Urinary bladder (tissue), 4 donors: Measurements from ENCODE around the gene ACOT7. TPM values are rescaled to one million over a fixed set of nuclear protein-coding genes. Genes with fewer than 3 reads are reported as not detected.

Source experiments
- DNase-seq: peaks from one replicate; pipeline ENCODE4 v3.0.0-alpha.2; 2015; ENCODE audit errors: extremely low spot score
- H3K27ac ChIP-seq: one replicate; pipeline ENCODE4 v1.5.1; 2013; ENCODE audit warnings: low read depth, mild to moderate bottlenecking, moderate library complexity
- H3K36me3 ChIP-seq: one replicate; pipeline ENCODE4 v1.6.1; 2013; ENCODE audit warnings: mild to moderate bottlenecking, moderate library complexity; ENCODE audit not compliant: insufficient read depth
- H3K4me1 ChIP-seq: one replicate; pipeline ENCODE4 v1.6.1; 2013; ENCODE audit warnings: mild to moderate bottlenecking, moderate library complexity; ENCODE audit not compliant: insufficient read depth
- H3K4me3 ChIP-seq: one replicate; pipeline ENCODE4 v1.5.1; 2013; ENCODE audit warnings: low read depth, low read length
- WGBS: extraction: QIAGEN DNeasy Blood & Tissue Kit; methylation state at CpG from one replicate; pipeline ENCODE4 v1.1.7; 2013; 5-methylcytosine and 5-hydroxymethylcytosine counted together
- polyA plus RNA-seq: library from polyadenylated mRNA; stranded (reverse); fragments of 200-250 nt; gene quantifications from one replicate; pipeline ENCODE4 v1.2.3, GENCODE V29; 2013
- total RNA-seq: library from RNA; depleted of rRNA; stranded (reverse); fragments of >200 nt; gene quantifications from one replicate; pipeline ENCODE4 v1.2.3, GENCODE V29; 2014
- donor health status: healthy with polysubstance abuse.
- donor health status: healthy.

The ACOT7 gene
- total and polyA plus RNA-seq, 2 donors = 6.9 to 36.8 TPM

GRCh38 chr1:6287029-6287428 lies 106.5 kb downstream of the ACOT7 start:
- no peak overlapping the region for H3K4me3 ChIP-seq
- H3K4me1 ChIP-seq = peaks cover 3% of the 10 kb centered on the region
- 83% methylated on average over 13 of the region's 13 CpGs for WGBS
- H3K27ac ChIP-seq = no peak overlapping the region
- no peak for DNase-seq
- H3K36me3 ChIP-seq = no peaks in the 10 kb centered on the region

- WGBS = 96% methylated on average over 8 of the region's 8 CpGs
- H3K27ac ChIP-seq = no peak overlapping the region
Measured at GRCh38 chr1:6286266-6286665, 107.3 kb downstream of the ACOT7 start.

GRCh38 chr1:6285336-6285735 lies 108.2 kb downstream of the ACOT7 start:
- no peak overlapping the region for H3K4me3 ChIP-seq
- no peaks in the 10 kb centered on the region for H3K36me3 ChIP-seq
- 93% methylated on average over 11 of the region's 11 CpGs for WGBS
- no peak overlapping the region for H3K27ac ChIP-seq
- H3K4me1 ChIP-seq = peaks cover 3% of the 10 kb centered on the region
- no peak for DNase-seq

More at GRCh38 chr1:6286266-6286665, 107.3 kb downstream of the ACOT7 start:
- no peaks in the 10 kb centered on the region for H3K36me3 ChIP-seq
- peaks cover 3% of the 10 kb centered on the region for H3K4me1 ChIP-seq
- DNase-seq = no peak
- H3K4me3 ChIP-seq = no peak overlapping the region

GRCh38 chr1:6282577-6283270 lies 110.8 kb downstream of the ACOT7 start:
- H3K36me3 ChIP-seq = no peaks in the 10 kb centered on the region
- H3K4me1 ChIP-seq = no peaks in the 10 kb centered on the region
- no peak overlapping the region for H3K27ac ChIP-seq
- no peak for DNase-seq
- 96% methylated on average over 17 of the region's 17 CpGs for WGBS
- H3K4me3 ChIP-seq = no peak overlapping the region

GRCh38 chr1:6281511-6282402 lies 111.8 kb downstream of the ACOT7 start:
- 86% methylated on average over 19 of the region's 19 CpGs for WGBS
- no peaks in the 10 kb centered on the region for H3K4me1 ChIP-seq

GRCh38 chr1:6280761-6281451 lies 112.7 kb downstream of the ACOT7 start:
- no peak overlapping the region for H3K27ac ChIP-seq
- H3K36me3 ChIP-seq = no peaks in the 10 kb centered on the region
- 75% methylated on average over 33 of the region's 33 CpGs for WGBS
- no peak overlapping the region for H3K4me3 ChIP-seq
- no peaks in the 10 kb centered on the region for H3K4me1 ChIP-seq
- no peak for DNase-seq

More at GRCh38 chr1:6281511-6282402, 111.8 kb downstream of the ACOT7 start:
- Histone ChIP-seq H3K36me3 (no peaks in the 10 kb centered on the region), H3K27ac (no peak overlapping the region), H3K4me3 (no peak overlapping the region)
- no peak for DNase-seq

GRCh38 chr1:6279613-6280383 lies 113.8 kb downstream of the ACOT7 start:
- 90% methylated on average over 31 of the region's 31 CpGs for WGBS
- DNase-seq = no peak
- Histone ChIP-seq H3K27ac (no peak overlapping the region), H3K4me3 (no peak overlapping the region), H3K36me3 (no peaks in the 10 kb centered on the region), H3K4me1 (no peaks in the 10 kb centered on the region)

- no peak for DNase-seq
- H3K36me3 ChIP-seq = no peaks in the 10 kb centered on the region
- WGBS = 95% methylated on average over 10 of the region's 10 CpGs
- H3K4me1 ChIP-seq = no peaks in the 10 kb centered on the region
- no peak overlapping the region for H3K27ac ChIP-seq
- no peak overlapping the region for H3K4me3 ChIP-seq
Measured at GRCh38 chr1:6279066-6279465, 114.5 kb downstream of the ACOT7 start.

GRCh38 chr1:6278263-6278662 lies 115.3 kb downstream of the ACOT7 start:
- no peak overlapping the region for H3K27ac ChIP-seq
- no peak overlapping the region for H3K4me3 ChIP-seq
- no peak for DNase-seq
- H3K36me3 ChIP-seq = no peaks in the 10 kb centered on the region
- WGBS = 81% methylated on average over 9 of the region's 9 CpGs
- H3K4me1 ChIP-seq = no peaks in the 10 kb centered on the region

- no peak overlapping the region for H3K27ac ChIP-seq
- 83% methylated on average over 20 of the region's 20 CpGs for WGBS
- no peaks in the 10 kb centered on the region for H3K4me1 ChIP-seq
- H3K36me3 ChIP-seq = no peaks in the 10 kb centered on the region
- no peak overlapping the region for H3K4me3 ChIP-seq
- no peak for DNase-seq
Measured at GRCh38 chr1:6276811-6277555, 116.6 kb downstream of the ACOT7 start.

- no peak overlapping the region for H3K4me3 ChIP-seq
- H3K27ac ChIP-seq = no peak overlapping the region
- H3K36me3 ChIP-seq = no peaks in the 10 kb centered on the region
- WGBS = 30% methylated on average over 35 of the region's 35 CpGs
- no peak for DNase-seq
- H3K4me1 ChIP-seq = no peaks in the 10 kb centered on the region
Measured at GRCh38 chr1:6275826-6276782, 117.5 kb downstream of the ACOT7 start.
